Measurements from ENCODE around the gene CRIP1. TPM values are rescaled to one million over a fixed set of nuclear protein-coding genes. Genes with fewer than 3 reads are reported as not detected.

The CRIP1 gene
- polyA plus RNA-seq, 1 experiment = 0.90 TPM

GRCh38 chr14:105467249-105467941 is 19.3 kb upstream of the CRIP1 start:
- no peak for DNase-seq (ENCODE audit: low read depth)
- TF ChIP-seq CTCF (IDR thresholded peaks at IDR 0.05; ENCODE audit: insufficient read depth, low read depth, low read length) = no peak
- Histone ChIP-seq H3K36me3 (ENCODE audit: control insufficient read depth, insufficient read depth, low read length) (peaks cover 38% of the 10 kb centered on the region), H3K4me3 (ENCODE audit: low read depth, low read length) (no peak overlapping the region), H3K27me3 (ENCODE audit: control insufficient read depth, insufficient read depth, low read length) (no peaks in the 10 kb centered on the region)
- ChIA-PET CTCF (interaction anchor here (0.7 to 2.7 kb wide), 4 partner anchors 9 to 19 kb away, joined by 3 to 14 read pairs (median 4); no protein-coding TSS in a partner anchor), POLR2A (no interaction called here)

GRCh38 chr14:105467942-105468471 is 18.7 kb upstream of the CRIP1 start:
- ChIA-PET POLR2A (no interaction called here), CTCF (interaction anchor here (0.7 to 2.7 kb wide), 4 partner anchors 8 to 20 kb away, joined by 3 to 14 read pairs (median 4); no protein-coding TSS in a partner anchor)
- Histone ChIP-seq H3K4me3 (ENCODE audit: low read depth, low read length) (no peak overlapping the region), H3K27me3 (ENCODE audit: control insufficient read depth, insufficient read depth, low read length) (no peaks in the 10 kb centered on the region), H3K36me3 (ENCODE audit: control insufficient read depth, insufficient read depth, low read length) (peaks cover 35% of the 10 kb centered on the region)
- no peak for TF ChIP-seq CTCF (IDR thresholded peaks at IDR 0.05; ENCODE audit: insufficient read depth, low read depth, low read length)
- no peak for DNase-seq (ENCODE audit: low read depth)

- peaks cover 30% of the 10 kb centered on the region for H3K36me3 ChIP-seq (ENCODE audit: control insufficient read depth, insufficient read depth, low read length)
- ChIA-PET CTCF (interaction anchor here (1.5 to 2.7 kb wide), 3 partner anchors 12 to 21 kb away, joined by 5 to 14 read pairs (median 9); no protein-coding TSS in a partner anchor), POLR2A (no interaction called here)
- TF ChIP-seq CTCF (IDR thresholded peaks at IDR 0.05; ENCODE audit: insufficient read depth, low read depth, low read length) = no peak
- no peak for DNase-seq (ENCODE audit: low read depth)
- H3K4me3 ChIP-seq (ENCODE audit: low read depth, low read length) = no peak overlapping the region
- no peaks in the 10 kb centered on the region for H3K27me3 ChIP-seq (ENCODE audit: control insufficient read depth, insufficient read depth, low read length)
Observed at GRCh38 chr14:105468621-105469241, 18.0 kb upstream of the CRIP1 start.

GRCh38 chr14:105469456-105470349 is 17.0 kb upstream of the CRIP1 start:
- peaks cover 24% of the 10 kb centered on the region for H3K36me3 ChIP-seq (ENCODE audit: control insufficient read depth, insufficient read depth, low read length)
- POLR2A ChIA-PET = no interaction called here
- DNase-seq (ENCODE audit: low read depth) = no peak
- TF ChIP-seq CTCF (IDR thresholded peaks at IDR 0.05; ENCODE audit: insufficient read depth, low read depth, low read length) = no peak
- H3K27me3 ChIP-seq (ENCODE audit: control insufficient read depth, insufficient read depth, low read length) = no peaks in the 10 kb centered on the region
- H3K4me3 ChIP-seq (ENCODE audit: low read depth, low read length) = no peak overlapping the region
- CTCF ChIA-PET = interaction anchor here (0.7 to 4.0 kb wide), 6 partner anchors 11 to 67 kb away, joined by 3 to 31 read pairs (median 12); no protein-coding TSS in a partner anchor

Data from BJ (cell line).